H1 (cell line): ENCODE data around the gene HJURP. TPM values are rescaled to one million over a fixed set of nuclear protein-coding genes. Genes with fewer than 3 reads are reported as not detected.

ENCODE experiments used
- CTCF ChIA-PET: fragments of 300-600 bp; sonication (Branson Sonifier 250); formaldehyde crosslinking; loops from one replicate; lab custom pipeline; 2021; ENCODE audit not compliant: partially characterized antibody; lab: Charles Lee
- POLR2A ChIA-PET: fragments of 300-600 bp; sonication (Branson Sonifier 250); formaldehyde crosslinking; loops from one replicate; lab custom pipeline; 2021; ENCODE audit warnings: inconsistent platforms; ENCODE audit not compliant: partially characterized antibody; lab: Charles Lee
- DNase-seq, 2 experiments: peaks; one replicate each; pipeline versions ENCODE4 v3.0.0 to v3.0.0-alpha.2; 2010 to 2022; ENCODE audit warnings: low spot score in 2 of 2, low read depth in 1 of 2, mixed read lengths in 1 of 2
- FAIRE-seq: peaks from 2 replicates; lab custom pipeline; 2011; peaks lifted over from hg19 to GRCh38; lab: Jason Lieb, UNC
- H2AFZ ChIP-seq: 2 replicates; pipeline ENCODE4 v1.8.1; 2012; ENCODE audit warnings: low read length, inconsistent platforms
- H2AK5ac ChIP-seq: 2 replicates; pipeline ENCODE4 v1.6.1; 2013; ENCODE audit warnings: low read depth, low read length
- H2BK120ac ChIP-seq: replicated peaks from 2 replicates; pipeline ENCODE3; 2013; ENCODE audit warnings: low read depth, low read length, inconsistent platforms
- H2BK12ac ChIP-seq: 2 replicates; pipeline ENCODE4 v1.6.1; 2013; ENCODE audit warnings: low read depth, low read length
- H2BK15ac ChIP-seq: 2 replicates; pipeline ENCODE4 v1.6.1; 2013; ENCODE audit warnings: low read length
- H2BK20ac ChIP-seq: 2 replicates; pipeline ENCODE4 v1.6.1; 2013; ENCODE audit warnings: low read length
- H2BK5ac ChIP-seq: 2 replicates; pipeline ENCODE4 v1.6.1; 2013; ENCODE audit warnings: low read depth, low read length
- H3K14ac ChIP-seq: 2 replicates; pipeline ENCODE4 v1.6.1; 2013; ENCODE audit warnings: inconsistent platforms; ENCODE audit not compliant: insufficient read length
- H3K18ac ChIP-seq: 2 replicates; pipeline ENCODE4 v1.6.1; 2013; ENCODE audit warnings: low read length; ENCODE audit errors: extremely low read depth
- H3K23ac ChIP-seq: 2 replicates; pipeline ENCODE4 v1.6.1; 2013; ENCODE audit warnings: inconsistent platforms; ENCODE audit not compliant: insufficient read length
- H3K23me2 ChIP-seq: 2 replicates; pipeline ENCODE4 v1.6.1; 2013; ENCODE audit warnings: low read depth, low read length
- H3K27ac ChIP-seq: 2 replicates; pipeline ENCODE4 v1.6.1; 2011; ENCODE audit warnings: low read depth, low read length, inconsistent platforms
- H3K27me3 ChIP-seq, 4 experiments: replicated peaks in 1 of 4; 1 replicate in 1 of 4; 2 replicates in 3 of 4; pipeline versions ENCODE4 v1.6.1 to v1.8.1; 2011 to 2013; ENCODE audit warnings: low read length in 3 of 4, mild to moderate bottlenecking in 3 of 4, inconsistent platforms in 2 of 4, mixed read lengths in 2 of 4, moderate library complexity in 1 of 4; ENCODE audit not compliant: control insufficient read depth in 3 of 4, insufficient read depth in 3 of 4; ENCODE audit errors: extremely low read depth in 1 of 4
- H3K36me3 ChIP-seq, 4 experiments: 2 replicates each; pipeline versions ENCODE4 v1.6.1 to v1.8.1; 2011 to 2013; ENCODE audit warnings: mild to moderate bottlenecking in 4 of 4, low read length in 3 of 4, moderate library complexity in 2 of 4, control low read depth in 1 of 4, inconsistent platforms in 1 of 4; ENCODE audit not compliant: insufficient read depth in 4 of 4, control insufficient read depth in 2 of 4
- H3K4ac ChIP-seq: replicated peaks from 2 replicates; pipeline ENCODE3; 2013; ENCODE audit warnings: low read length, low read depth, mixed read lengths, inconsistent platforms; ENCODE audit not compliant: insufficient read length
- H3K4me1 ChIP-seq, 4 experiments: replicated peaks in 1 of 4; 1 replicate in 1 of 4; 2 replicates in 3 of 4; pipeline versions ENCODE4 v1.6.1 to v1.8.1; 2011 to 2013; ENCODE audit warnings: low read length in 3 of 4, inconsistent platforms in 2 of 4, mixed read lengths in 1 of 4; ENCODE audit not compliant: insufficient read depth in 4 of 4, control insufficient read depth in 3 of 4
- H3K4me2 ChIP-seq, 2 experiments: 2 replicates each; pipeline versions ENCODE4 v1.6.1 to v1.8.1; 2011 to 2013; ENCODE audit warnings: low read depth in 2 of 2, low read length in 2 of 2, control low read depth in 1 of 2, inconsistent platforms in 1 of 2, mild to moderate bottlenecking in 1 of 2; ENCODE audit not compliant: insufficient read depth in 1 of 2
- H3K4me3 ChIP-seq, 4 experiments: fragments of 200-600, 300-600 bp in 1 of 4; sonication (generic), shearing (Covaris generic), sonication (Bioruptor Twin) in 1 of 4; 2 replicates each; pipeline versions ENCODE4 v1.5.1 to v1.8.1; 2011 to 2016; ENCODE audit warnings: low read length in 4 of 4, low read depth in 3 of 4, control low read depth in 2 of 4, inconsistent platforms in 2 of 4, mild to moderate bottlenecking in 2 of 4, mixed read lengths in 1 of 4, moderate library complexity in 1 of 4; ENCODE audit not compliant: insufficient read depth in 2 of 4; ENCODE audit errors: extremely low read depth in 1 of 4
- H3K56ac ChIP-seq: replicated peaks from 2 replicates; pipeline ENCODE3; 2013; ENCODE audit warnings: low read depth, mild to moderate bottlenecking, mixed read lengths, low read length, inconsistent platforms; ENCODE audit not compliant: insufficient read length
- H3K79me1 ChIP-seq: 2 replicates; pipeline ENCODE4 v1.6.1; 2013; ENCODE audit warnings: low read depth, low read length, control low read depth
- H3K79me2 ChIP-seq, 2 experiments: 2 replicates each; pipeline versions ENCODE4 v1.6.1 to v1.8.1; 2012 to 2013; ENCODE audit warnings: low read length in 2 of 2, mild to moderate bottlenecking in 2 of 2, inconsistent platforms in 1 of 2; ENCODE audit not compliant: insufficient read depth in 2 of 2, control insufficient read depth in 1 of 2
- H3K9ac ChIP-seq, 4 experiments: replicated peaks in 1 of 4; 1 replicate in 1 of 4; 2 replicates in 3 of 4; pipeline versions ENCODE4 v1.6.1 to v1.8.1; 2011 to 2013; ENCODE audit warnings: low read depth in 3 of 4, low read length in 3 of 4, control low read depth in 2 of 4, mild to moderate bottlenecking in 2 of 4, moderate library complexity in 2 of 4, inconsistent platforms in 1 of 4; ENCODE audit errors: extremely low read depth in 1 of 4
- H3K9me3 ChIP-seq, 2 experiments: 2 replicates each; pipeline versions ENCODE4 v1.6.1 to v1.8.1; 2012 to 2013; ENCODE audit warnings: mild to moderate bottlenecking in 2 of 2, moderate library complexity in 2 of 2, control low read depth in 1 of 2, inconsistent platforms in 1 of 2, low read depth in 1 of 2, low read length in 1 of 2, mixed read lengths in 1 of 2; ENCODE audit not compliant: insufficient read depth in 2 of 2
- H4K20me1 ChIP-seq, 2 experiments: replicated peaks in 1 of 2; 2 replicates each; pipeline versions ENCODE3 to v1.8.1; 2011 to 2013; ENCODE audit warnings: inconsistent platforms in 2 of 2, low read length in 2 of 2, mild to moderate bottlenecking in 1 of 2; ENCODE audit not compliant: insufficient read depth in 2 of 2, control insufficient read depth in 1 of 2
- H4K5ac ChIP-seq: 2 replicates; pipeline ENCODE4 v1.6.1; 2013; ENCODE audit warnings: low read length, low read depth, mixed read lengths, inconsistent platforms; ENCODE audit not compliant: insufficient read length
- H4K8ac ChIP-seq: 2 replicates; pipeline ENCODE4 v1.8.0; 2013; ENCODE audit warnings: mild to moderate bottlenecking, moderate library complexity, low read length, inconsistent platforms; ENCODE audit not compliant: insufficient read depth; ENCODE audit errors: extremely low read depth
- H4K91ac ChIP-seq: replicated peaks from 2 replicates; pipeline ENCODE3; 2013; ENCODE audit warnings: low read length, mixed read lengths, inconsistent platforms; ENCODE audit not compliant: insufficient read length
- ASH2L ChIP-seq: fragments of 200-600, 300-600 bp; sonication (generic); IDR thresholded peaks from one replicate; pipeline ENCODE4 v1.7.1; 2017; ENCODE audit warnings: low read length
- BACH1 ChIP-seq: IDR thresholded peaks from 2 replicates; pipeline ENCODE4 v1.6.1; 2012; ENCODE audit warnings: low read length, improper control_type of control experiment
- CEBPB ChIP-seq: IDR thresholded peaks from 2 replicates; pipeline ENCODE4 v1.6.1; 2012; ENCODE audit warnings: low read depth, low read length
- CTBP2 ChIP-seq: IDR thresholded peaks from 2 replicates; pipeline ENCODE4 v1.7.0; 2011; ENCODE audit warnings: borderline replicate concordance, mild to moderate bottlenecking, moderate library complexity, mixed read lengths, low read length; ENCODE audit not compliant: insufficient read depth, insufficient read length
- EGR1 ChIP-seq: IDR thresholded peaks from 2 replicates; pipeline ENCODE4 v1.6.1; 2011; ENCODE audit warnings: low read depth, low read length, borderline replicate concordance
- JUND ChIP-seq: IDR thresholded peaks from 2 replicates; pipeline ENCODE4 v1.6.1; 2011; ENCODE audit warnings: mild to moderate bottlenecking, improper control_type of control experiment, low read length
- RFX5 ChIP-seq: IDR thresholded peaks from 2 replicates; pipeline ENCODE4 v1.6.1; 2011; ENCODE audit warnings: low read depth, low read length, improper control_type of control experiment, borderline replicate concordance
- RNF2 ChIP-seq: fragments of 200-900, 300-1000 bp; sonication (generic); IDR thresholded peaks from 2 replicates; pipeline ENCODE4 v1.7.1; 2016; ENCODE audit warnings: borderline replicate concordance, low read depth, mild to moderate bottlenecking, antibody characterized with exemption, low read length; ENCODE audit not compliant: poor library complexity, severe bottlenecking; ENCODE audit errors: missing control alignments
- SUZ12 ChIP-seq: fragments of 200-600 bp; sonication (generic); IDR thresholded peaks from 2 replicates; pipeline ENCODE4 v1.6.1; 2012; ENCODE audit warnings: mild to moderate bottlenecking, inconsistent platforms, low read length, moderate library complexity, mixed read lengths
- WGBS, 2 experiments: shearing (Covaris generic) in 1 of 2; methylation state at CpG; one replicate each; pipeline versions ENCODE4 v1.1.6 to v1.1.7; 2013 to 2015; ENCODE audit warnings: low lambda C conversion rate in 2 of 2, mixed read lengths in 2 of 2, inconsistent platforms in 1 of 2, low coverage in 1 of 2, missing lambda C conversion rate in 1 of 2; ENCODE audit not compliant: insufficient replicate concordance in 2 of 2, insufficient coverage in 1 of 2, insufficient read length in 1 of 2; ENCODE audit errors: extremely low coverage in 1 of 2, missing lambda C conversion rate in 1 of 2; 5-methylcytosine and 5-hydroxymethylcytosine counted together
- polyA plus RNA-seq, 7 experiments: library from polyadenylated mRNA; depleted of rRNA in 3 of 7; stranded (reverse) in 5 of 7; unstranded in 2 of 7; fragments of >200 nt in 5 of 7; fragments of 200-250 nt in 2 of 7; gene quantifications; 1 replicate in 5 of 7; 2 replicates in 1 of 7; 4 replicates in 1 of 7; pipeline versions ENCODE4 v1.2.1 to v1.2.3, GENCODE V29; 2011 to 2013; ENCODE audit warnings: missing spikeins in 2 of 7, mixed read lengths in 2 of 7
- total RNA-seq: library from RNA; stranded (reverse); fragmentation: NEBNext Ultra II Directional; extraction: Animal tissue kit (Norgen Biotek cat#: 25700); gene quantifications from 2 replicates; pipeline ENCODE4 v1.2.1, GENCODE V29; 2021
- TF ChIP-seq, protein P1 (sequence below), 3 experiments: IDR thresholded peaks; 1 replicate in 2 of 3; 2 replicates in 1 of 3; pipeline versions ENCODE4 v1.5.1 to v1.6.1; 2011; ENCODE audit warnings: low read length in 3 of 3, mild to moderate bottlenecking in 3 of 3, inconsistent platforms in 2 of 3, low read depth in 1 of 3, moderate library complexity in 1 of 3; ENCODE audit not compliant: insufficient read depth in 1 of 3; ENCODE audit errors: control extremely low read depth in 1 of 3
- TF ChIP-seq, protein P2 (sequence below): IDR thresholded peaks from 2 replicates; pipeline ENCODE4 v1.6.1; 2011; ENCODE audit warnings: low read length, improper control_type of control experiment

The HJURP gene
- total and polyA plus RNA-seq, 2 of the 8 experiments (the other 6 are each of a cell fraction or from before 2014, with no cell fraction given), result 49.3 to 60.5 TPM

DNA sequence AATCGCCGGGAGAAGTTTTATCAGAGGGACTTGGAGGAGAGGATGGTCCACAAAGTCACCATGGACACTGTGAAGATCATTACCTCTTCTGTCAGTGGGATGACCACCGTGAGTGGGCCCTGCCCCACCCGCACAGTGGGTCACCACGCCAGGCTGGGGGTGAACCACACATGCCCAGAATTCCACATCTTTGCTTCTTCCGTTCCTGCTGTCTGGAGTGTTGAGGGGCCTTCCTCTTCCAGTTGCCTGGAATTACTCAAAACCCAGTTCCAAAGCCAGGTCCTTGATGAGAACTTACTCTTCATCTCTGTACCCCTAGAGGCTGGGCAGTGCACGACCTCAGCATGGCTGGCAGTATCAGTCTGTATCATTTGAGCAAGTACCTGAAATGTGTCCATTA is 54.1 kb downstream of the HJURP start:
- no peak overlapping the region for H4K5ac ChIP-seq
- no peak overlapping the region for H3K18ac ChIP-seq
- ChIA-PET POLR2A (no interaction called here), CTCF (no interaction called here)
- H2BK12ac ChIP-seq, result no peak overlapping the region
- H3K23ac ChIP-seq, result no peak overlapping the region
- H2AFZ ChIP-seq, result no peak overlapping the region
- no peaks in the 10 kb centered on the region for H3K79me1 ChIP-seq
- H2BK20ac ChIP-seq, result no peak overlapping the region
- H3K23me2 ChIP-seq, result no peaks in the 10 kb centered on the region
- H2AK5ac ChIP-seq, result no peak overlapping the region
- FAIRE-seq, result no peak
- H3K27ac ChIP-seq, result no peak overlapping the region
- H3K14ac ChIP-seq, result no peak overlapping the region
- no peak overlapping the region for H4K91ac ChIP-seq
- no peak overlapping the region for H2BK120ac ChIP-seq
- no peak overlapping the region for H2BK15ac ChIP-seq
- peaks cover 0 to 4% of the 10 kb centered on the region in 2 experiments; a peak in 3 of 4 replicates for H3K9me3 ChIP-seq
- H3K56ac ChIP-seq, result no peak overlapping the region
- no peak overlapping the region for H4K8ac ChIP-seq
- H3K4me3 ChIP-seq, result no peak overlapping the region
- H4K20me1 ChIP-seq, result no peaks in the 10 kb centered on the region
- H3K36me3 ChIP-seq, result no peaks in the 10 kb centered on the region
- no peak for DNase-seq
- no peaks in the 10 kb centered on the region for H3K4me1 ChIP-seq
- no peak overlapping the region for H3K4me2 ChIP-seq
- no peak overlapping the region for H3K9ac ChIP-seq
- no peak overlapping the region for H3K4ac ChIP-seq
- 93% methylated on average over 7 of the region's 7 CpGs; no CpG with 5 or more reads in 1 of the 2 experiments for WGBS, 2 experiments
- no peak overlapping the region for H2BK5ac ChIP-seq
- H3K79me2 ChIP-seq, result no peaks in the 10 kb centered on the region
- H3K27me3 ChIP-seq, result no peaks in the 10 kb centered on the region
- TF ChIP-seq RNF2 (no peak), CEBPB (no peak), JUND (no peak), EGR1 (no peak), BACH1 (no peak), SUZ12 (no peak), ASH2L (no peak), RFX5 (no peak), CTBP2 (no peak)
- TF ChIP-seq, protein P1, sequence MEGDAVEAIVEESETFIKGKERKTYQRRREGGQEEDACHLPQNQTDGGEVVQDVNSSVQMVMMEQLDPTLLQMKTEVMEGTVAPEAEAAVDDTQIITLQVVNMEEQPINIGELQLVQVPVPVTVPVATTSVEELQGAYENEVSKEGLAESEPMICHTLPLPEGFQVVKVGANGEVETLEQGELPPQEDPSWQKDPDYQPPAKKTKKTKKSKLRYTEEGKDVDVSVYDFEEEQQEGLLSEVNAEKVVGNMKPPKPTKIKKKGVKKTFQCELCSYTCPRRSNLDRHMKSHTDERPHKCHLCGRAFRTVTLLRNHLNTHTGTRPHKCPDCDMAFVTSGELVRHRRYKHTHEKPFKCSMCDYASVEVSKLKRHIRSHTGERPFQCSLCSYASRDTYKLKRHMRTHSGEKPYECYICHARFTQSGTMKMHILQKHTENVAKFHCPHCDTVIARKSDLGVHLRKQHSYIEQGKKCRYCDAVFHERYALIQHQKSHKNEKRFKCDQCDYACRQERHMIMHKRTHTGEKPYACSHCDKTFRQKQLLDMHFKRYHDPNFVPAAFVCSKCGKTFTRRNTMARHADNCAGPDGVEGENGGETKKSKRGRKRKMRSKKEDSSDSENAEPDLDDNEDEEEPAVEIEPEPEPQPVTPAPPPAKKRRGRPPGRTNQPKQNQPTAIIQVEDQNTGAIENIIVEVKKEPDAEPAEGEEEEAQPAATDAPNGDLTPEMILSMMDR (IDR thresholded peaks at IDR 0.05; ENCODE audit: control extremely low read depth in 1 of 3, insufficient read depth in 1 of 3, low read depth in 1 of 3, low read length in 3 of 3), result no peak
- TF ChIP-seq, protein P2, sequence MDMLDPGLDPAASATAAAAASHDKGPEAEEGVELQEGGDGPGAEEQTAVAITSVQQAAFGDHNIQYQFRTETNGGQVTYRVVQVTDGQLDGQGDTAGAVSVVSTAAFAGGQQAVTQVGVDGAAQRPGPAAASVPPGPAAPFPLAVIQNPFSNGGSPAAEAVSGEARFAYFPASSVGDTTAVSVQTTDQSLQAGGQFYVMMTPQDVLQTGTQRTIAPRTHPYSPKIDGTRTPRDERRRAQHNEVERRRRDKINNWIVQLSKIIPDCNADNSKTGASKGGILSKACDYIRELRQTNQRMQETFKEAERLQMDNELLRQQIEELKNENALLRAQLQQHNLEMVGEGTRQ, result no peak
